ENCODE results near the gene TFCP2.

Gene TFCP2

GRCh38 chr12:51205350-51205749 is 32.4 kb upstream of the TFCP2 start:
- H3K4me1 Mint-ChIP-seq (ENCODE audit: low read depth): peaks cover 12% of the 10 kb centered on the region
- no peak overlapping the region for H3K27ac Mint-ChIP-seq
- no peaks in the 10 kb centered on the region for H3K27me3 Mint-ChIP-seq (ENCODE audit: low read depth)
- no peak overlapping the region for H3K4me3 Mint-ChIP-seq
- no peaks in the 10 kb centered on the region for H3K36me3 Mint-ChIP-seq (ENCODE audit: low read depth)
- no peaks in the 10 kb centered on the region for H3K9me3 Mint-ChIP-seq

GRCh38 chr12:51202718-51203117 is 29.8 kb upstream of the TFCP2 start:
- H3K27ac Mint-ChIP-seq: peak overlapping the region; percentile 26
- no peak overlapping the region for H3K4me3 Mint-ChIP-seq
- no peaks in the 10 kb centered on the region for H3K36me3 Mint-ChIP-seq (ENCODE audit: low read depth)
- no peaks in the 10 kb centered on the region for H3K9me3 Mint-ChIP-seq
- H3K4me1 Mint-ChIP-seq (ENCODE audit: low read depth): peaks cover 12% of the 10 kb centered on the region
- no peaks in the 10 kb centered on the region for H3K27me3 Mint-ChIP-seq (ENCODE audit: low read depth)

GRCh38 chr12:51200806-51201205 is 27.9 kb upstream of the TFCP2 start:
- no peaks in the 10 kb centered on the region for H3K9me3 Mint-ChIP-seq
- H3K36me3 Mint-ChIP-seq (ENCODE audit: low read depth): no peaks in the 10 kb centered on the region
- no peak overlapping the region for H3K27ac Mint-ChIP-seq
- H3K4me3 Mint-ChIP-seq: no peak overlapping the region
- peaks cover 12% of the 10 kb centered on the region for H3K4me1 Mint-ChIP-seq (ENCODE audit: low read depth)
- no peaks in the 10 kb centered on the region for H3K27me3 Mint-ChIP-seq (ENCODE audit: low read depth)

- Mint-ChIP-seq H3K4me1 (ENCODE audit: low read depth) (peaks cover 12% of the 10 kb centered on the region), H3K9me3 (no peaks in the 10 kb centered on the region), H3K36me3 (ENCODE audit: low read depth) (no peaks in the 10 kb centered on the region), H3K4me3 (no peak overlapping the region), H3K27me3 (ENCODE audit: low read depth) (no peaks in the 10 kb centered on the region), H3K27ac (no peak overlapping the region)
Measured at GRCh38 chr12:51200156-51200555, 27.2 kb upstream of the TFCP2 start.

- Mint-ChIP-seq H3K36me3 (ENCODE audit: low read depth) (no peaks in the 10 kb centered on the region), H3K4me3 (no peak overlapping the region), H3K27ac (no peak overlapping the region), H3K9me3 (no peaks in the 10 kb centered on the region), H3K27me3 (ENCODE audit: low read depth) (no peaks in the 10 kb centered on the region), H3K4me1 (ENCODE audit: low read depth) (peaks cover 12% of the 10 kb centered on the region)
Measured at GRCh38 chr12:51199366-51199945, 26.5 kb upstream of the TFCP2 start.

- Mint-ChIP-seq H3K4me1 (ENCODE audit: low read depth) (peaks cover 12% of the 10 kb centered on the region), H3K27ac (no peak overlapping the region), H3K36me3 (ENCODE audit: low read depth) (no peaks in the 10 kb centered on the region), H3K27me3 (ENCODE audit: low read depth) (no peaks in the 10 kb centered on the region), H3K4me3 (no peak overlapping the region), H3K9me3 (no peaks in the 10 kb centered on the region)
Measured at GRCh38 chr12:51198568-51199365, 25.8 kb upstream of the TFCP2 start.

GRCh38 chr12:51197736-51198567 is 25.0 kb upstream of the TFCP2 start:
- H3K36me3 Mint-ChIP-seq (ENCODE audit: low read depth): no peaks in the 10 kb centered on the region
- H3K4me1 Mint-ChIP-seq (ENCODE audit: low read depth): peaks cover 5% of the 10 kb centered on the region
- no peak overlapping the region for H3K27ac Mint-ChIP-seq
- no peak overlapping the region for H3K4me3 Mint-ChIP-seq
- H3K9me3 Mint-ChIP-seq: no peaks in the 10 kb centered on the region
- H3K27me3 Mint-ChIP-seq (ENCODE audit: low read depth): no peaks in the 10 kb centered on the region

- Mint-ChIP-seq H3K27me3 (ENCODE audit: low read depth) (no peaks in the 10 kb centered on the region), H3K27ac (no peak overlapping the region), H3K4me1 (ENCODE audit: low read depth) (no peaks in the 10 kb centered on the region), H3K9me3 (no peaks in the 10 kb centered on the region), H3K4me3 (no peak overlapping the region), H3K36me3 (ENCODE audit: low read depth) (no peaks in the 10 kb centered on the region)
Measured at GRCh38 chr12:51196547-51196946, 23.6 kb upstream of the TFCP2 start.

- Mint-ChIP-seq H3K27me3 (ENCODE audit: low read depth) (no peaks in the 10 kb centered on the region), H3K4me3 (no peak overlapping the region), H3K4me1 (ENCODE audit: low read depth) (no peaks in the 10 kb centered on the region), H3K9me3 (no peaks in the 10 kb centered on the region), H3K36me3 (ENCODE audit: low read depth) (no peaks in the 10 kb centered on the region), H3K27ac (no peak overlapping the region)
Measured at GRCh38 chr12:51195841-51196240, 22.9 kb upstream of the TFCP2 start.

GRCh38 chr12:51192284-51192671 is 19.3 kb upstream of the TFCP2 start:
- H3K4me3 Mint-ChIP-seq: no peak overlapping the region
- no peaks in the 10 kb centered on the region for H3K27me3 Mint-ChIP-seq (ENCODE audit: low read depth)
- no peaks in the 10 kb centered on the region for H3K4me1 Mint-ChIP-seq (ENCODE audit: low read depth)
- no peak overlapping the region for H3K27ac Mint-ChIP-seq
- H3K9me3 Mint-ChIP-seq: no peaks in the 10 kb centered on the region
- H3K36me3 Mint-ChIP-seq (ENCODE audit: low read depth): no peaks in the 10 kb centered on the region

GRCh38 chr12:51191516-51192283 is 18.8 kb upstream of the TFCP2 start:
- H3K36me3 Mint-ChIP-seq (ENCODE audit: low read depth): no peaks in the 10 kb centered on the region
- H3K4me1 Mint-ChIP-seq (ENCODE audit: low read depth): no peaks in the 10 kb centered on the region
- H3K9me3 Mint-ChIP-seq: no peaks in the 10 kb centered on the region
- H3K4me3 Mint-ChIP-seq: no peak overlapping the region
- H3K27me3 Mint-ChIP-seq (ENCODE audit: low read depth): no peaks in the 10 kb centered on the region
- no peak overlapping the region for H3K27ac Mint-ChIP-seq

GRCh38 chr12:51190820-51191219 is 17.9 kb upstream of the TFCP2 start:
- H3K27ac Mint-ChIP-seq: no peak overlapping the region
- H3K4me3 Mint-ChIP-seq: no peak overlapping the region
- H3K9me3 Mint-ChIP-seq: no peaks in the 10 kb centered on the region
- no peaks in the 10 kb centered on the region for H3K27me3 Mint-ChIP-seq (ENCODE audit: low read depth)
- H3K4me1 Mint-ChIP-seq (ENCODE audit: low read depth): no peaks in the 10 kb centered on the region
- H3K36me3 Mint-ChIP-seq (ENCODE audit: low read depth): no peaks in the 10 kb centered on the region

GRCh38 chr12:51189790-51190355 is 16.9 kb upstream of the TFCP2 start:
- Mint-ChIP-seq H3K36me3 (ENCODE audit: low read depth) (no peaks in the 10 kb centered on the region), H3K9me3 (no peaks in the 10 kb centered on the region), H3K27ac (no peak overlapping the region), H3K4me1 (ENCODE audit: low read depth) (no peaks in the 10 kb centered on the region), H3K4me3 (no peak overlapping the region), H3K27me3 (ENCODE audit: low read depth) (no peaks in the 10 kb centered on the region)

Data from T-helper 1 cell treated with Interleukin-12 subunit alpha and Interleukin-12 subunit beta and Interleukin-4 antibody, amounts not matched to agents 30 μg/mL and 1 μg/mL, for 36 hours (primary cell).